GM12891 (cell line): ENCODE measurements around the gene TP53I13.

Source experiments
- DNase-seq: peaks from one replicate; pipeline ENCODE4 v3.0.0; 2011; ENCODE audit warnings: low spot score; ENCODE audit not compliant: insufficient read length
- FAIRE-seq: peaks from 2 replicates; lab custom pipeline; 2011; peaks lifted over from hg19 to GRCh38; lab: Jason Lieb, UNC
- PAX5 ChIP-seq: IDR thresholded peaks from 2 replicates; pipeline ENCODE4 v1.6.1; 2011; ENCODE audit warnings: low read length, moderate library complexity, mild to moderate bottlenecking; ENCODE audit not compliant: insufficient read depth, severe bottlenecking
- POLR2A ChIP-seq: IDR thresholded peaks from 2 replicates; pipeline ENCODE4 v1.6.1; 2011; ENCODE audit warnings: low read depth, low read length, control low read depth
- POLR2AphosphoS5 ChIP-seq: IDR thresholded peaks from 2 replicates; pipeline ENCODE4 v1.6.1; 2011; ENCODE audit warnings: low read depth, low read length, control low read depth
- POU2F2 ChIP-seq: IDR thresholded peaks from 2 replicates; pipeline ENCODE4 v1.6.1; 2011; ENCODE audit warnings: low read depth, mild to moderate bottlenecking, control low read depth, low read length, moderate library complexity
- SPI1 ChIP-seq: IDR thresholded peaks from 2 replicates; pipeline ENCODE4 v1.6.1; 2011; ENCODE audit warnings: low read depth, low read length, control low read depth
- TAF1 ChIP-seq: IDR thresholded peaks from 2 replicates; pipeline ENCODE4 v1.6.1; 2011; ENCODE audit warnings: low read depth, low read length, control low read depth

TP53I13 gene

GRCh38 chr17:29591737-29592608 lies 23.5 kb downstream of the TP53I13 start:
- TF ChIP-seq TAF1 (no peak), POLR2A (no peak), SPI1 (no peak), PAX5 (no peak), POU2F2 (0 out of 2 replicates have a peak, but pooled peaks have one; percentile 21)
- peak; percentile 85 for DNase-seq
- FAIRE-seq, result peak; percentile 78

GRCh38 chr17:29592850-29593551 lies 24.5 kb downstream of the TP53I13 start, which contains the start of gene ANKRD13B:
Gene ANKRD13B, plus strand, starts transcription at chr17:29593132. Its CDS starts 490 bp downstream, at chr17:29593622.
- TF ChIP-seq PAX5 (no peak), POLR2AphosphoS5 (no peak), POLR2A (no peak), SPI1 (no peak), TAF1 (no peak), POU2F2 (no peak)
- no peak for FAIRE-seq
- no peak for DNase-seq

GRCh38 chr17:29593591-29594518 lies 25.4 kb downstream of the TP53I13 start:
- no peak for DNase-seq
- no peak for TF ChIP-seq PAX5
- TF ChIP-seq POLR2A, result no peak
- no peak for TF ChIP-seq POLR2AphosphoS5
- no peak for TF ChIP-seq SPI1
- no peak for TF ChIP-seq TAF1
- no peak for TF ChIP-seq POU2F2
- FAIRE-seq, result no peak

- TF ChIP-seq SPI1, result no peak
- no peak for TF ChIP-seq PAX5
- no peak for FAIRE-seq
- no peak for DNase-seq
Measured at GRCh38 chr17:29594519-29595090, 26.1 kb downstream of the TP53I13 start.

GRCh38 chr17:29595107-29595942 lies 26.8 kb downstream of the TP53I13 start:
- DNase-seq (no peak), FAIRE-seq (no peak)
- TF ChIP-seq PAX5 (no peak), POU2F2 (no peak), SPI1 (no peak), POLR2A (no peak), TAF1 (no peak), POLR2AphosphoS5 (no peak)

GRCh38 chr17:29595943-29596774 lies 27.7 kb downstream of the TP53I13 start:
- FAIRE-seq, result no peak
- no peak for DNase-seq
- no peak for TF ChIP-seq POU2F2
- no peak for TF ChIP-seq PAX5
- TF ChIP-seq SPI1, result no peak
- TF ChIP-seq POLR2A, result no peak
- no peak for TF ChIP-seq POLR2AphosphoS5
- TF ChIP-seq TAF1, result no peak

- DNase-seq, result no peak
- TF ChIP-seq PAX5 (no peak), POLR2A (no peak), POU2F2 (no peak), POLR2AphosphoS5 (no peak), TAF1 (no peak), SPI1 (no peak)
- no peak for FAIRE-seq
Measured at GRCh38 chr17:29596811-29597210, 28.3 kb downstream of the TP53I13 start.
